Renal cortex interstitium (tissue), 11 donors: Measurements from ENCODE around the gene OR8B3. TPM values are rescaled to one million over a fixed set of nuclear protein-coding genes. Genes with fewer than 3 reads are reported as not detected.
"Not testable (repeated sequence)": the region's sequence is repeated elsewhere in the genome, so short reads cannot be mapped to it uniquely, and the experiment has no call there.

ENCODE experiments used
- DNase-seq, 11 donors: peaks; one replicate each; pipeline ENCODE4 v3.0.0-alpha.2; 2013; ENCODE audit warnings: low read depth in 9 of 11, low spot score in 4 of 11; ENCODE audit errors: extremely low read depth in 1 of 11
- polyA plus RNA-seq, 3 donors: library from polyadenylated mRNA; unstranded; fragments of 120-200 nt; gene quantifications; one replicate each; pipeline ENCODE4 v1.2.1, GENCODE V29; 2013; ENCODE audit not compliant: insufficient read length in 3 of 3

OR8B3 gene
- polyA plus RNA-seq, 3 donors: not detected

GRCh38 chr11:124382857-124383256 is 16.0 kb downstream of the OR8B3 start:
- not testable (repeated sequence) for DNase-seq

- DNase-seq: no peak
Observed at GRCh38 chr11:124380585-124380984, 18.2 kb downstream of the OR8B3 start.

GRCh38 chr11:124376280-124376679 is 22.5 kb downstream of the OR8B3 start:
- DNase-seq: no peak

- no peak for DNase-seq
Observed at GRCh38 chr11:124359566-124359965, 39.3 kb downstream of the OR8B3 start.

- no peak for DNase-seq
Observed at GRCh38 chr11:124346311-124346955, 52.4 kb downstream of the OR8B3 start.

Other genes with a start within 250 kb of the OR8B3 start
- not detected for gene OR10D3, start 215.7 kb downstream of the OR8B3 start, polyA plus RNA-seq
- gene OR8G1, start 157.9 kb downstream of the OR8B3 start, polyA plus RNA-seq: not detected
- not detected for gene OR8G5, start 142.6 kb downstream of the OR8B3 start, polyA plus RNA-seq
- gene OR8D1, start 85.1 kb downstream of the OR8B3 start, polyA plus RNA-seq: not detected
- gene OR8D2, start 78.8 kb downstream of the OR8B3 start, polyA plus RNA-seq: not detected
- gene OR8B2, start 14.5 kb downstream of the OR8B3 start, polyA plus RNA-seq: not detected
- not detected for gene OR8B4, start 25.8 kb upstream of the OR8B3 start, polyA plus RNA-seq
- gene OR8B8, start 46.7 kb upstream of the OR8B3 start, polyA plus RNA-seq: under 1 TPM in 1 of 3 donors, not detected in 2; 0.03 TPM
- not detected for gene OR8B12, start 144.6 kb upstream of the OR8B3 start, polyA plus RNA-seq
- gene OR8A1, start 171.0 kb upstream of the OR8B3 start, polyA plus RNA-seq: under 1 TPM in 1 of 3 donors, not detected in 2; 0.03 TPM
- gene PANX3, start 212.4 kb upstream of the OR8B3 start, polyA plus RNA-seq: not detected
- gene TBRG1, start 223.8 kb upstream of the OR8B3 start, polyA plus RNA-seq: 10 to 100 TPM; 25.9 to 41.5 (median 30.3) TPM